T1000 (cell line): ENCODE data around the gene F2.

Experiments used
- DNase-seq: peaks from one replicate; lab custom pipeline; 2025; ENCODE audit warnings: mixed read lengths; lab: John Stamatoyannopoulos, UW

The F2 gene

DNA sequence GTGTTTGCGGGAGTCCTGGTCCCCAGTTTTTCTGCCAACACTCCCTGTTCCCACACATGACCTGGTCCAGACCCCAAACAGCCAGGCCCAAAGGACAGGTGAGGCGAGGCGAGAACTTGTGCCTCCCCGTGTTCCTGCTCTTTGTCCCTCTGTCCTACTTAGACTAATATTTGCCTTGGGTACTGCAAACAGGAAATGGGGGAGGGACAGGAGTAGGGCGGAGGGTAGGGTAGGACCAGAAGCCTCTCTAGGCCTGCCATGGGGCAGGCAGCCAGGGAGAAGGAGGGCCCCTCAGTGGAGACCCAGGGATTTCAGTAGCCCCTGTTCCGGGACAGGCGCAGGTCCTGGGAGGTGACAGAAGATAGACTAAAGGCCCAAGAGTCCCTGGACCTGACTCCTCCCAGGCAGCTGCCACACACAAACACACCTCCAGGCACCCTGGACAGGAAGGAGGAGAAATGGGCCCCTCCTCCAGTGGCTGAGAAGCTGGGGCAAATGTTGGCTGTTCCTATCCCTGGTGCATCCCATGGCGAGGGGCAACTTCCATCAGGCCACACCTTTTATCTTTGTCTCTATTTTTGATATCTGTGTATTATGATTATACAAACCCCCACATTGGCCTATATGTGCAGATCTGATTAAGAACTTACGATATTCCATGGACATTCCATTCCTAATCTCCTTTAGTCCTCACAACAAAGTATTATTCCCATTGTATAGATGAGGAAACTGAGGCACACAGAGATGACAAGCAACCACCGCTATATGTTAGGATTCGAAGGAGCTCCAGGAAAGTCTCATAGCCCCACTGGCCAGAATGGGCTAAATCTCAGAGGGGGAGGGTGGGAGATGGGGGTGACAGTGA is 626 bp upstream of the F2 start:
- no peak for DNase-seq

DNA sequence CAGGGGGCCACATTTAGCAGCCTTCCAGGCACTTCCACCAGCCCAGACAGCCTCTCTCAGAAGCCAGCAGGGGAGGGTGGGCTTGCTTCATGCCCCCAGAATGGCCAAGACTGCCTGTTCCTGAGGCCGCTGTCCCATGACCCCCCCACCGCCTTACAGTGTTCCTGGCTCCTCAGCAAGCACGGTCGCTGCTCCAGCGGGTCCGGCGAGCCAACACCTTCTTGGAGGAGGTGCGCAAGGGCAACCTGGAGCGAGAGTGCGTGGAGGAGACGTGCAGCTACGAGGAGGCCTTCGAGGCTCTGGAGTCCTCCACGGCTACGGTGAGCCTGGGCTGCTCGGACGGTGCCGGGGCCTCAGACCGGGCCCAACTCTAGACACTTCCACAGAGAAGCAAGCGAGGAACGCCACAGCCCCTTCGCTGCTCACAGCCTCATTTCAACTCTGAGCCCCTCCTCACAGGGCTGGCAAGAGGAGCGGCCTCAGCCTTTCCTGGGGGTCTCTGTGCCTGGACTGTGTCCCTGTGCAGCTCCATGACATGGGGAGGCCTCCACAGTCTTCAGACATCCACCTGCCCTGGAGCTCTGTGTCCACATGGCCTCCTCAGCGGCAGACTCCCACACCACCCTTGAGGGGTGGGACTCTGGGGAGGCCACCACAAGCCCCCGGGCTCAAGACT is 668 bp downstream of the F2 start:
- DNase-seq: no peak

DNA sequence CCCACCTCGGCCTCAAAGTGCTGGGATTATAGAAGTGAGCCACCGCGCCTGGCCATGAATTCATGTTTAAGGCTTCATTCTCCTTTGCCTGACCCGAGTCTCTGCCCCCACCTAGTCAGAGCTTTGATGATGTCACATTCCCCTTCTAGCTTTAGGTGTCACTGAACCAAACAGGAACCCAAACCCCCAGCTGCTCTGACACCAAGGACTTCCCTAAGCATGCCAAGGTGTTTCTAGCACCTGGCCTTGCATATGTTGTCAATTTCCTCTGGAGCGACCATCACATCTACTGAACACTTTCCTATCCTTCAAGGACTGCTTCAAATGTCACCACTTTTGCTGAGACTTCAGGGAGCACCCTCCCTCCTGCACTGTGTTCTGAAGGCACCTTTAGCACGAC is 2.3 kb downstream of the F2 start:
- DNase-seq: no peak

DNA sequence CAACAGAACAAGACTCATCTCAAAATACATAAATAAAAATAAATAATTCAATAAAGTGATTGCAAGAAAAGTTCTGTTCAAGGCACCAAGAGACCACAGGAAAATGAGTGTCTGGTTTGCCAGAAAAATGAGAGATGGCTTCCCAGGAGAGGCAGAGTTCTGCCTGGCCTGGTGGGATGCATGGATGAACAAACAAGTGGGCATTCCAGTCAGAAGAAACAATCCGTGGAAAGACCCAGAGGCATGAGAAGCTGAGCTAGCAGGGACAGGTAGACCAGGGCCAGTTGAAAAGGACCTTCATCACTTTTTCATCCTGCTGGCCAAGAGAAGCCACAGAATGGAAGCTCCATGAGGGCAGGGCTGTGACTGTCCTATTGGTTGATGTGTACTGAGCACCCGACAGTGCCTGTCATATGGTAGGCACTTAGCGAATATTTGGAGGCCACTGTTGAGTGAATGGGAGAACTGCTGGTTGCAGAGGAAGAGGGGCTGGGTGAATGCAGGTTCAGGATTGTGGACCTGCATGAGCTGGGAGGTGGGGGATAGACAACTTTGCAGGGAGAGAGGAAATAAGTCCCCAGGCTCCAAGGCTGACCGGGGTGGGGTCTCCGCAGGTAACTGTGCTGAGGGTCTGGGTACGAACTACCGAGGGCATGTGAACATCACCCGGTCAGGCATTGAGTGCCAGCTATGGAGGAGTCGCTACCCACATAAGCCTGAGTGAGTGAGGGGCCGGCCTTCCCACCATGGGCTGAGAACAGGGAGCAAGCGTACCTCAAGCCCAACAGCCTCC is 3.7 kb downstream of the F2 start:
- DNase-seq: no peak

DNA sequence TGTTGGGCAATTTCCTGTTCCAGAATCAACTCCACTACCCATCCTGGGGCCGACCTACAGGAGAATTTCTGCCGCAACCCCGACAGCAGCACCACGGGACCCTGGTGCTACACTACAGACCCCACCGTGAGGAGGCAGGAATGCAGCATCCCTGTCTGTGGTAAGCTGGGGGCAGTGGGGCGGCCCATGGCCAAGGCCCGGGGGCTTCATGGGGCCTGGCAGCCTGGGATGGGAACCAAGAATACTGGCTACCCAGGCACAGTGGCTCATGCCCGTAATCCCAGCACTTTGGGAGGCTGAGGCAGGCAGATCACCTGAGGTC is 4.3 kb downstream of the F2 start:
- no peak for DNase-seq

DNA sequence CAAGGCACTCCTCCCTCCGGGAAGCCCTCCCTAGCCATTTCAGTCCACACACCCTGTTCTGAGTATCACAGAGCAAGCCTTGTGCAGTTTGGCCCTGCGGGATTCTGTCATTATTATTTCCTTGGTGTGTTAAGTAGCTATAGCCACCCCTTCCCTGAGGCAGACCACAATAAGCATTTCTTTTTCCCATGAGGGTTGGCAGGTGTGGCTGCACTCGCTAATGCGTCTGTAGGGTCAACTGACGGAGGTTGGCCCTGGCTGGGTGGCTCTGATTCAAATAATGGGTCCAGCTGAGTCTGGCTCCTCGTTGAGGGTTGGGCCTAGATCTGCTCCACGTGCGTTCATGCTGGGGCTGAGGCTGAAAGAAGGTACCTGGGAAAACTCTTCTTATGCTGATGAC is 5.1 kb downstream of the F2 start:
- DNase-seq: no peak

DNA sequence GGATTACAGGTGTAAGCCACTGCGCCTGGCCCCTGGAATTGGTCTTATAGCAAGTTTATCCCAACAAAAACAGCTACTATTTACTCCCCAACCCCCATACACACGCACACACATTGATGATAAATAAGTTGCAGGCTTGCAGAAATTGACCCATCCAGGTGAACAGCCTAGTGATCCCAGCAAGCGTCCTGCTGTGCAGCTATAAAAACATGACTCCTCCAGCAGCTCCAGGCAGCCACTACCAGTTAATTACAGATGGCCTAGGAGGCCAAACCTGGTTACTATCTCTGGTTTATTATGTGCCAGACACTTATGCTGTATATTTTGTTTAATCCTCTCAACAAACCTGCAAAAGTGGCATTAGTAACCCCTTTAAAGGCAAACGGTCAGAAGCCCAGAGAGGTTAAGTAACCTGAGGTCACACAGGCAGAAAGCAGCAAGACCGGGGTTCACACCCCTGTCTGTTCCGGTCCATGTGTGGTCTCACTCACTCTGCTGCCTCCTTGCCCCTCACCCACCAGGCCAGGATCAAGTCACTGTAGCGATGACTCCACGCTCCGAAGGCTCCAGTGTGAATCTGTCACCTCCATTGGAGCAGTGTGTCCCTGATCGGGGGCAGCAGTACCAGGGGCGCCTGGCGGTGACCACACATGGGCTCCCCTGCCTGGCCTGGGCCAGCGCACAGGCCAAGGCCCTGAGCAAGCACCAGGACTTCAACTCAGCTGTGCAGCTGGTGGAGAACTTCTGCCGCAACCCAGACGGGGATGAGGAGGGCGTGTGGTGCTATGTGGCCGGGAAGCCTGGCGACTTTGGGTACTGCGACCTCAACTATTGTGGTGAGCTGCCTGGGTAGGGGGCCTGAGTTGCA is 6.6 kb downstream of the F2 start:
- DNase-seq: no peak

DNA sequence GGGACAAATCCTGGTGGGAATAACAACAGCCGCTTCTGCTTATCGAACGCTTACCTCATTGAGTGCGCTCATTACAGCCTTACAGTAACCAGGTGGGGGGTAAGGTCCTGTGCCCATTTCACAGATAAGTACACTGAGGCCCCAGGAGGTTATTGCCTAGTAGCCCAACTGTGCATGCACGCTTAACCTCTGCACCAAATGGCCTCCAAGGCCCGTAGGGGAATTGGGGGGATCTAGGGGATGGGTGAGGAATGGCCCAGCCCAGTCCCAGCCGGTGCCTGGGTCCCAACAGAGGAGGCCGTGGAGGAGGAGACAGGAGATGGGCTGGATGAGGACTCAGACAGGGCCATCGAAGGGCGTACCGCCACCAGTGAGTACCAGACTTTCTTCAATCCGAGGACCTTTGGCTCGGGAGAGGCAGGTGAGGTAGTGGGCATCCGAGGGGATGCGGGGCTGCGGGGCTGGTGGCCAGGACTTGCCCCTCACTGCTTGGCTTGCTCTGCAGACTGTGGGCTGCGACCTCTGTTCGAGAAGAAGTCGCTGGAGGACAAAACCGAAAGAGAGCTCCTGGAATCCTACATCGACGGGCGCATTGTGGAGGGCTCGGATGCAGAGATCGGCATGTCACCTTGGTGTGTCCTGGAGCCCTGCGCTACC is 7.3 kb downstream of the F2 start:
- no peak for DNase-seq

DNA sequence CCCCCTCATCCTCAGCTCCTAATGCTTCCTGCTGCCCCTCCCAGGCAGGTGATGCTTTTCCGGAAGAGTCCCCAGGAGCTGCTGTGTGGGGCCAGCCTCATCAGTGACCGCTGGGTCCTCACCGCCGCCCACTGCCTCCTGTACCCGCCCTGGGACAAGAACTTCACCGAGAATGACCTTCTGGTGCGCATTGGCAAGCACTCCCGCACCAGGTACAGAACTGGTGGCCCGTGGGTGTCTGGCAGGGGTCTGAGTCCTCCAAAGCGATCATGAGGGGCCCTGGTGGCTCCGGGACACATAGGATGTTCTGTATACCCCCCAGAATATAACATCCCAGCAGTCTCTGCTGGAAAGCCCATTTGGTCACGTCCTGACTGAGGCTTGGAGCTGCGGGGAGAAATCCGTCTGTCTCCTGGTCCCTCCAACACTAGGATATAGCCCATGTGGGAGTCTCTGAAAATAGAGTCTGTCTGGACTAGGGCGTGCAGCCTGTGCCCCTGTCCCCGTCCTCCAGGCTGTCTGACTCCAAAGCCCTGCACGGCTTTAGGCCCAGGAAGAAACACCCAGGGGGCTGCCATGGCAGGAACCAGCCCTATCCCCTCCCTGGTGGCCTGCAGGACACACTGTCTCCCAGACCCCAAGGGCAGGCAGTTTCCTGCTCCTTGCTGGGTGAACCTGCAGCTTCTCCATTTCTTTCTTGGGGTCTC is 9.1 kb downstream of the F2 start:
- DNase-seq: no peak

DNA sequence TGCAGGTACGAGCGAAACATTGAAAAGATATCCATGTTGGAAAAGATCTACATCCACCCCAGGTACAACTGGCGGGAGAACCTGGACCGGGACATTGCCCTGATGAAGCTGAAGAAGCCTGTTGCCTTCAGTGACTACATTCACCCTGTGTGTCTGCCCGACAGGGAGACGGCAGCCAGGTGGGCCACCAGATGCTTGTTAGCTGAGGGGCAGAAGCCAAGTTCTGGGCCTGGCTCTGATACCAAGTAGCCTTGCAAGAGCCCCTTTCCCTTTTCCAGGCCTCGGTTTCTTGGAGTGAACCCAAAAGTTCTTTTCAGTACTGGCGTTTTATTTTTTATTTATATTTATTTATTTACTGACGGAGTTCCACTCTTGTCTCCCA is 9.6 kb downstream of the F2 start:
- DNase-seq: no peak

DNA sequence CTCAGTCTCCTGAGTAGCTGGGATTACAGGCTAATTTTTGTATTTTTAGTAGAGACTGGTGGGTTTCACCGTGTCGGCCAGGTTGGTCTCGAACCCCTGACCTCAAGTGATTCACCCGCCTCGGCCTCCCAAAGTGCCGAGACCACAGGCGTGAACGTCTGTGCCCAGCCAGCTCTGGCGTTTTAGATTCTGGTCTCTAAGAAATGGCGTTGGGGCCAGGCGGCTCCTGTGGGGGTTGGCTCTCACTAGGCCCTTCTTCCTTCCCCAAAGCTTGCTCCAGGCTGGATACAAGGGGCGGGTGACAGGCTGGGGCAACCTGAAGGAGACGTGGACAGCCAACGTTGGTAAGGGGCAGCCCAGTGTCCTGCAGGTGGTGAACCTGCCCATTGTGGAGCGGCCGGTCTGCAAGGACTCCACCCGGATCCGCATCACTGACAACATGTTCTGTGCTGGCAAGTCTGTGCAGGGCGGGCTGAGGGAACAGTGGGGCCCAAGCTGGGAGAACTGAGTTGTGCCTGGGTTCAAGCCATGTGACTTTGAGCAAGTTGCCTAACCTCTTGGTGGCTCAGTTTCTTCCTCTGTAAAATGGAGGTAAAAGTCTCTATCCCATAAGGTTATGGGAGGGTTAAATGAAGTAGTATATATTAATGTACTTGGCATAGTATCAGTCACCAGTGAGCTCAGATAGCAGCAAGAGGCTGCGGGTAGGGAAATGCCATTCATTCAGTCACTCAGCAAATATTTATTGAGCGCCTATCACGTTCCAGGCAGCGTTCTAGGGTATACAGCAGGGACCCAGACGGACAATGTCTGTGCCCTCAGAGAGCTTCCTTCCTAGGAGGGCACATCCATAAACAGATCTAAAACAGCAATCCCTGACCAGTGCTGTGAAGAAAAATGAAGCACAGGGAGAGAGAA is 10.4 kb downstream of the F2 start:
- DNase-seq: no peak

DNA sequence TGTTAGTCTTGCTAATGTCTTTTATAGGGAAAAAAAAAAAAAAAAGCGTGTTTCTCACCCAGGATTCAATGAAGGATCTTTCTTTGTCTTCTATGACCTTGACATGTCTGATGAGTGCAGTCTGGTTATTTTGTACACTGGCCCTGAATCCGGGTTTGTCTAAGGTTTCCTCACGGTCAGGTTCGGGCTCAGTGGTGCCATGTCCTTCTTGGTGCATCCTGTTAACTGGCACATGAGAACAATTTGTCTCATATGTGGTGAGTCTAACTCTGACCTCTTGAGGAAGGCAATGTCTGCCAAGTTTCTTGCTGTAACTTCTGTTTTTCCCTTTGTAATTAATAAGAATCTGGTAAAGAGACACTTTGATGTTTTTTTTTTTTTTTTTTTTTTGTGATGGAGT is 12.5 kb downstream of the F2 start:
- DNase-seq: no peak

DNA sequence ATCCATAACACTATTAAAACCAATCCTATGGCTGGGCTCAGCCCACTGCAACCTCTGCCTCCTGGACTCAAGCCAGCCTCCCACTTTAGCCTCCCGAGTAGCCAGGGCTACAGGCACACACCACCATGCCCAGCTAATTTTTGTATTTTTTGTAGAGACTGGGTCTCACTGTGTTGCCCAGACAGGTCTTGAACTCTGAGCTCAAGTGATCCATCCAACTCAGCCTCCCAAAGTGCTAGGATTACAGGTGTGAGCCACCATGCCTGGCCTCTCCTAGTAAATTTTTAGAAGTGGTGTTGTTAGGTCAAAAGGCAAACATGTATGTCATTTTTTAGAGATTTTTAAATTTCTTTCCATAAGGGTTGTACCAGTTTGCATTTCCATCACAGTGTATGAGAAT is 14.2 kb downstream of the F2 start:
- no peak for DNase-seq

DNA sequence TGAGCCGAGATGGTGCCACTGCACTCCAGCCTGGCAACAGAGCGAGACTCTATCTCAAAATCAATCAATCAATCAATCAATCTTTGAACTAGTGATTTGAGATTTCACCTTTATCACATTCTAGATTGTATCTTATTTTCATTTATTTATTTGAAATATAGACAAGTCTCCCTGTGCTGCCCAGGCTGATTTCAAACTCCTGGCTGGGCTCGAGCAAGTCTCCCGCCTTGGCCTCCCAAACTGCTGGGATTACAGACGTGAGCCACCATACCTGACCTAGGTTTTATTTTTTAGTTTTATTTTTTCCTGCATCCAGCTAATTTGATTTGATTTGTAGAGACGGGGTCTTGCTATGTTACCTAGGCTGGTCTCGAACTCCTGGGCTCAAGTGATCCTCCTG is 17.1 kb downstream of the F2 start:
- DNase-seq: no peak

DNA sequence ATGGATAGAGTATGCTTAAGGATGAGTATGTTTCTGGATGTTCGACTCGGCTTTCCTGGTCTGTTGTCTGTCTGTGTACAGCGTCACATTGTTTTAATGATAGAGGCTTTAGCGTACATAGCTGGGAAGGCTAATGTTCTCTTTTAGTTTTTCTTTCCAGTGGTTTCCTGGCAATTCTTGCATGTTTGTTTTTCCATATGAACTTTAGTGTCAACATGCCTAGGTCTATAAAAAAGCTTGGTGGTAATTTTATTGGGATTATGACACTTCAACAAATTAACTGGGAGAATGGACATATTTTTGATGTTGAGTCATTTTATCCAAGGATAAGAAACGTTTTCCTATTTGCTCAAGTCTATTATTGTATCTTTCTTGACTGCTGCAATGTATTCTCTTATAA is 17.6 kb downstream of the F2 start:
- DNase-seq: no peak

DNA sequence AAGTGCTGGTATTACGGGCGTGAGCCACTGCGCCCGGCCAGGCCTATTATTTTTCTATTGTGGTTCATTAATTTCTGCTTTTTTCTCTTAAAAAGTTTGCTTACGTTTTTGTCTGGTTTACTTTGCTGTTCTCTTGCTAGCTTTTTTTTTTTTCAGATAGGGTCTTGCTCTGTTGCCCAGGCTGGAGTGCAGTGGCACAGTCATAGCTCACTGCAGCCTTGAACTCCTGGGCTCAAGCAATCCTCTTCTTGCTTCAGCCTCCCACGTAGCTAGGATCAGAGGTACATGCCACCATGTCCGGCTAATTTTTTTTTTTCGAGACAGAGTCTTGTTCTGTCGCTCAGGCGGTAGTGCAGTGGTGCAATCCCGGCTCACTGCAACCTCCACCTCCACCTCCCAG is 18.7 kb downstream of the F2 start:
- DNase-seq: no peak

DNA sequence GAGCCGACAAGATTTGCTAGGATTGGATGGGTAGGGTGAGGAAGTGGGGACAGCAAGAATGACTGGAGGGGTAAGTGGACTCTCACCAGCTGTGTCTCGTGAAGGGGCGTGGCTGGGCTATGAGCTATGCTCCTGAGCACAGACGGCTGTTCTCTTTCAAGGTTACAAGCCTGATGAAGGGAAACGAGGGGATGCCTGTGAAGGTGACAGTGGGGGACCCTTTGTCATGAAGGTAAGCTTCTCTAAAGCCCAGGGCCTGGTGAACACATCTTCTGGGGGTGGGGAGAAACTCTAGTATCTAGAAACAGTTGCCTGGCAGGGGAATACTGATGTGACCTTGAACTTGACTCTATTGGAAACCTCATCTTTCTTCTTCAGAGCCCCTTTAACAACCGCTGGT is 19.9 kb downstream of the F2 start:
- DNase-seq: no peak

DNA sequence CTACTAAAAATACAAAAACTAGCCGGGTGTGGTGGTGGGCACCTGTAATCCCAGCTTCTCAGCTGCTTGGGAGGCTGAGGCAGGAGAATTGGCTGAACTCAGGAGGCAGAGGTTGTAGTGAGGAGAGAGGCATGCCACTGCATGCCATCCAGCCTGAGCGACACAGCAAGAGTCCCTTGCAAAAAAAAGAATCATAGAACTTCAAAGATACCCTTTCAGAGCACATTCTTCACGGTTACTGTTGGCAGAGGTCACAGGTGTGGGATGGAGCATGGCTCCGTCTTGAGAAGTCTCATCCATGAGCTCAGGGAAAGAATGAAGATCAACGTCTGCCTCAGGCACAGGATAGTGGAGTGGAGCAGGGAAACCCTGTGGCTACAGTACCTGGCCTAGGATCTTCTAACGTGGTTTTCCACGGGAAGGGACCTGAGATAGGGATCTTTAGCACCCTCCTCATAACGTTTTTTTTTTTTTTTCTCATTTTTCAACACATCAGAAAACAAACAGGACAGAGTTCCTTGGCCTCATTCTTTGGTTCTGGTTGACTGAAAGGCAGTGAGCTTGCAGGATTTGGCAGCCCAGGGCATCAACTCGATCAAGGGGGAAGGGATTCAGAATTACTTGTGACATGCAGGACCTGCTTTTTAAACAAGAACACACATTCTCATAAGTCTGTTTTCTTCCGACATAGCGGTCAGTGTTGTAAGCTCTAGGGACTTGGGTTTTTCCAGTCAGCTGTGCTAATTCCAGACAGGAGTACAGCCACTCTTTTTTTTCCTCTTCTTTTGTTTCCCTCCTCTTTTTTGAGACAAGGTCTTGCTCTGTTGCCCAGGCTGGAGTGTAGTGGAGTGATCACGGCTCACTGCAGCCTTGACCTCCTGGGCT is 22.8 kb downstream of the F2 start:
- no peak for DNase-seq

DNA sequence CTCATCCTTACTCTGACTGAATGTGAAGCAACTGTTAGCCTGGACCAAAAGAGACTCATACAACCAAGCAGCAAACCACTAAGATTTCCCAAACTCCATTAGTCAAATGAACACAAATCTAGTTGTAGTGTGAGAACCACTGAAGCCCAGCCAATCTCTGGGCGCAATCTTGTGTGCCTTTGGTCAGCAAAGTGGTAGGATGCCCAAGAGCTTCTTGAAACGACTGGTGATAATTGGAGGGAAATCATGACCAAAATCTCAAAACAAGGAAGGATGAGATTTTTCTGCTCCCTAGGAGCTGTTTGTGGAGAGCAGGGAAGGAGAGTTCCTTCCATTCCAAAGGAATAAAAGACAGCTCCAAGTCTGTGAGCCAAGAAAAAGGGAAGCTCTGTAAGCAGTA is 24.0 kb downstream of the F2 start:
- no peak for DNase-seq
